ENCODE results near the gene FAM47E.

Gene FAM47E

GRCh38 chr4:76253511-76253910 is 2.0 kb downstream of the FAM47E start:
- H3K4me1 ChIP-seq (ENCODE audit: control insufficient read depth, low read length), result no peaks in the 10 kb centered on the region
- no peaks in the 10 kb centered on the region for H3K9me3 ChIP-seq (ENCODE audit: control insufficient read depth, insufficient read depth, low read length)
- no peak overlapping the region for H3K4me2 ChIP-seq (ENCODE audit: low read length)
- H3K27me3 ChIP-seq (ENCODE audit: control insufficient read depth, low read length), result no peaks in the 10 kb centered on the region
- TF ChIP-seq EZH2phosphoT487 (IDR thresholded peaks at IDR 0.05; ENCODE audit: borderline replicate concordance, low read length) (no peak), CTCF (IDR thresholded peaks at IDR 0.05; ENCODE audit: low read depth, low read length, poor library complexity, severe bottlenecking) (no peak)
- H3K4me3 ChIP-seq (ENCODE audit: low read length), result no peak overlapping the region
- no peak overlapping the region for H3K27ac ChIP-seq (ENCODE audit: low read depth, low read length)
- H3F3A ChIP-seq (ENCODE audit: control insufficient read depth, insufficient read depth), result no peaks in the 10 kb centered on the region
- H3K36me3 ChIP-seq (ENCODE audit: control insufficient read depth, low read length), result no peaks in the 10 kb centered on the region
- H3K79me2 ChIP-seq (ENCODE audit: control insufficient read depth, low read length), result no peaks in the 10 kb centered on the region
- H4K20me1 ChIP-seq (ENCODE audit: control insufficient read depth, insufficient read depth, low read depth, low read length), result no peaks in the 10 kb centered on the region
- no peaks in the 10 kb centered on the region for H3K9me2 ChIP-seq (replicated peaks; ENCODE audit: control insufficient read depth, low read length)

DNA sequence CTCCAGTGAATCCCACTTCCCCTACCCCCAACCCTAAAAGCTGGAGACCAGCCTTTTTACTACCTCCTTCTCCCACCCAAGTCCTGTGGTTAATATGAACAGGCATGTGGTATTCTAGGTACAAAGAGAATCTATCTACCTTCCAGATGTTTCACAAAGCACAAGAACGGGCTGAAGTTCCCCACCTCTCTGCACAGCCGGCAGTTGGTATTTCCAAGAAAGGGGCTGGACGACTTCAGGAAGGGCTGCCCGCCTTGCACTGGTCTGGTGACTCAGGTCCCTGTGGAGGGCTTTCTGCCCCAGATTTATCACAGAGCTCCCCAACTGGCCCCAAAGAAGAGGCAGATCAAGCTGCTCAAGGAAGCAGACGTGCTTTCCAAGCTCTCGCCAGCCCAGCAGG is 4.5 kb downstream of the FAM47E start:
- TF ChIP-seq EZH2phosphoT487 (IDR thresholded peaks at IDR 0.05; ENCODE audit: borderline replicate concordance, low read length) (no peak), CTCF (IDR thresholded peaks at IDR 0.05; ENCODE audit: low read depth, low read length, poor library complexity, severe bottlenecking) (no peak)
- Histone ChIP-seq H3K4me2 (ENCODE audit: low read length) (no peak overlapping the region), H3K4me3 (ENCODE audit: low read length) (no peak overlapping the region), H3K36me3 (ENCODE audit: control insufficient read depth, low read length) (no peaks in the 10 kb centered on the region), H4K20me1 (ENCODE audit: control insufficient read depth, insufficient read depth, low read depth, low read length) (no peaks in the 10 kb centered on the region), H3K9me2 (replicated peaks; ENCODE audit: control insufficient read depth, low read length) (no peaks in the 10 kb centered on the region), H3K27me3 (ENCODE audit: control insufficient read depth, low read length) (no peaks in the 10 kb centered on the region), H3K79me2 (ENCODE audit: control insufficient read depth, low read length) (no peaks in the 10 kb centered on the region), H3K27ac (ENCODE audit: low read depth, low read length) (no peak overlapping the region), H3K9me3 (ENCODE audit: control insufficient read depth, insufficient read depth, low read length) (no peaks in the 10 kb centered on the region), H3F3A (ENCODE audit: control insufficient read depth, insufficient read depth) (no peaks in the 10 kb centered on the region), H3K4me1 (ENCODE audit: control insufficient read depth, low read length) (no peaks in the 10 kb centered on the region)

DNA sequence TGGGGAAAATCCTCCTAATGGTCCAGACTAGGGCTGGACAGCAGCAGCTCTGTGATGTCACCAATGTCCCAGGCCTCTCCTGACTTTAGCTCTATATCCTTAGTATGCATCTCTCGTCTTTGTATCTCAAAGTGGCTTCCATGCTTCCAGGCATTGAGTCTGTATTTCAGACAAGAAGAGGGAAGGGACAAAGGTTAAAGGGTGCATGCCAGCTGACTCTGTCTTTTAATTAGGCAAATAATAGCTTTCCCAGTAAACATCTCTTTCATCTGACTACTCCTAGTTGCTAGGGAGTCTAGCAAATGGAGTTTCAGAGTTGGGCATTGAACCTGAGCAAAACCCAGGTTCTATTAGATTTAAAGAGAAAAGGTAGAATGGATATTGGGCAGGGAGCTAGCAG is 5.4 kb downstream of the FAM47E start:
- TF ChIP-seq CTCF (IDR thresholded peaks at IDR 0.05; ENCODE audit: low read depth, low read length, poor library complexity, severe bottlenecking), result no peak
- TF ChIP-seq EZH2phosphoT487 (IDR thresholded peaks at IDR 0.05; ENCODE audit: borderline replicate concordance, low read length), result no peak
- H3K36me3 ChIP-seq (ENCODE audit: control insufficient read depth, low read length), result no peaks in the 10 kb centered on the region
- no peak overlapping the region for H3K4me2 ChIP-seq (ENCODE audit: low read length)
- no peaks in the 10 kb centered on the region for H3K9me2 ChIP-seq (replicated peaks; ENCODE audit: control insufficient read depth, low read length)
- H3K4me3 ChIP-seq (ENCODE audit: low read length), result no peak overlapping the region
- 0 out of 2 replicates have a peak, but pooled peaks cover 3% of the 10 kb centered on the region for H3K27me3 ChIP-seq (ENCODE audit: control insufficient read depth, low read length)
- no peaks in the 10 kb centered on the region for H3K4me1 ChIP-seq (ENCODE audit: control insufficient read depth, low read length)
- no peaks in the 10 kb centered on the region for H4K20me1 ChIP-seq (ENCODE audit: control insufficient read depth, insufficient read depth, low read depth, low read length)
- H3F3A ChIP-seq (ENCODE audit: control insufficient read depth, insufficient read depth), result no peaks in the 10 kb centered on the region
- no peak overlapping the region for H3K27ac ChIP-seq (ENCODE audit: low read depth, low read length)
- H3K79me2 ChIP-seq (ENCODE audit: control insufficient read depth, low read length), result no peaks in the 10 kb centered on the region
- H3K9me3 ChIP-seq (ENCODE audit: control insufficient read depth, insufficient read depth, low read length), result no peaks in the 10 kb centered on the region

- Histone ChIP-seq H3K4me3 (ENCODE audit: low read length) (no peak overlapping the region), H3K4me2 (ENCODE audit: low read length) (no peak overlapping the region), H3K9me2 (replicated peaks; ENCODE audit: control insufficient read depth, low read length) (no peaks in the 10 kb centered on the region), H3K36me3 (ENCODE audit: control insufficient read depth, low read length) (no peaks in the 10 kb centered on the region), H3K27me3 (ENCODE audit: control insufficient read depth, low read length) (0 out of 2 replicates have a peak, but pooled peaks cover 3% of the 10 kb centered on the region), H3K4me1 (ENCODE audit: control insufficient read depth, low read length) (no peaks in the 10 kb centered on the region), H3K27ac (ENCODE audit: low read depth, low read length) (no peak overlapping the region), H3K79me2 (ENCODE audit: control insufficient read depth, low read length) (no peaks in the 10 kb centered on the region), H3K9me3 (ENCODE audit: control insufficient read depth, insufficient read depth, low read length) (no peaks in the 10 kb centered on the region), H4K20me1 (ENCODE audit: control insufficient read depth, insufficient read depth, low read depth, low read length) (no peaks in the 10 kb centered on the region), H3F3A (ENCODE audit: control insufficient read depth, insufficient read depth) (no peaks in the 10 kb centered on the region)
- TF ChIP-seq EZH2phosphoT487 (IDR thresholded peaks at IDR 0.05; ENCODE audit: borderline replicate concordance, low read length), result no peak
- no peak for TF ChIP-seq CTCF (IDR thresholded peaks at IDR 0.05; ENCODE audit: low read depth, low read length, poor library complexity, severe bottlenecking)
Observed at GRCh38 chr4:76257824-76258223, 6.3 kb downstream of the FAM47E start.

Data from DOHH2 (cell line).